SK-N-SH (cell line): ENCODE data around the gene TET2. TPM values are rescaled to one million over a fixed set of nuclear protein-coding genes. Genes with fewer than 3 reads are reported as not detected.

ENCODE experiments used
- CTCF ChIA-PET: fragments of 300-600, 350-600 bp; formaldehyde crosslinking; extraction: SDS; loops from one replicate; lab custom pipeline; 2021; lab: Yijun Ruan, JAX
- POLR2A ChIA-PET: fragments of 350-600 bp; sonication (Branson Sonifier 250); formaldehyde crosslinking; extraction: SDS; loops from one replicate; lab custom pipeline; 2020; ENCODE audit warnings: antibody characterized with exemption, inconsistent platforms; lab: Yijun Ruan, JAX
- DNase-seq: peaks from one replicate; pipeline ENCODE4 v3.0.0; 2012
- H2AFZ ChIP-seq: fragments of 200-600 bp; sonication (generic); 2 replicates; pipeline ENCODE4 v1.8.1; 2016; ENCODE audit warnings: antibody characterized with exemption, mild to moderate bottlenecking, low read depth
- H3F3A ChIP-seq: fragments of 200-600 bp; sonication (generic); replicated peaks from 2 replicates; pipeline ENCODE3; 2016; ENCODE audit warnings: antibody characterized with exemption, mild to moderate bottlenecking; ENCODE audit not compliant: insufficient read depth
- H3K27ac ChIP-seq, 2 experiments: fragments of 200-500 bp in 1 of 2; fragments of 200-600 bp in 1 of 2; sonication (Bioruptor generic) in 1 of 2; sonication (generic), shearing (Covaris generic) in 1 of 2; 2 replicates each; pipeline versions ENCODE4 v1.5.1 to v1.6.1; 2014 to 2016; ENCODE audit warnings: low read depth in 2 of 2, inconsistent platforms in 1 of 2, low read length in 1 of 2, mild to moderate bottlenecking in 1 of 2, mixed read lengths in 1 of 2
- H3K27me3 ChIP-seq: fragments of 200-600 bp; sonication (generic), shearing (Covaris generic); 2 replicates; pipeline ENCODE4 v1.6.1; 2016; ENCODE audit warnings: mixed run types; ENCODE audit not compliant: insufficient read depth
- H3K36me3 ChIP-seq, 2 experiments: fragments of 200-500 bp in 1 of 2; fragments of 200-600 bp in 1 of 2; sonication (Bioruptor generic) in 1 of 2; sonication (generic) in 1 of 2; replicated peaks in 1 of 2; 2 replicates each; pipeline versions ENCODE3 to v1.5.1; 2014 to 2016; ENCODE audit warnings: low read length in 1 of 2, mild to moderate bottlenecking in 1 of 2; ENCODE audit not compliant: insufficient read depth in 2 of 2, control insufficient read depth in 1 of 2
- H3K4me1 ChIP-seq, 2 experiments: fragments of 200-500 bp in 1 of 2; fragments of 200-600 bp in 1 of 2; sonication (Bioruptor generic) in 1 of 2; sonication (generic), shearing (Covaris generic) in 1 of 2; 2 replicates each; pipeline versions ENCODE4 v1.5.1 to v1.6.1; 2014 to 2016; ENCODE audit warnings: low read depth in 1 of 2, low read length in 1 of 2, mixed run types in 1 of 2; ENCODE audit not compliant: insufficient read depth in 2 of 2, control insufficient read depth in 1 of 2
- H3K4me2 ChIP-seq: fragments of 200-600 bp; sonication (generic), shearing (Covaris generic); 2 replicates; pipeline ENCODE4 v1.6.1; 2017; ENCODE audit warnings: mixed run types
- H3K4me3 ChIP-seq, 2 experiments: fragments of 200-500 bp in 1 of 2; fragments of 200-600 bp in 1 of 2; sonication (Bioruptor generic) in 1 of 2; sonication (generic), shearing (Covaris generic) in 1 of 2; 2 replicates each; pipeline versions ENCODE4 v1.5.1 to v1.8.1; 2014 to 2016; ENCODE audit warnings: low read depth in 2 of 2, inconsistent platforms in 1 of 2, low read length in 1 of 2, mild to moderate bottlenecking in 1 of 2, mixed read lengths in 1 of 2, moderate library complexity in 1 of 2
- H3K79me2 ChIP-seq: fragments of 200-600 bp; sonication (generic); 2 replicates; pipeline ENCODE4 v1.8.1; 2017; ENCODE audit warnings: mild to moderate bottlenecking; ENCODE audit not compliant: insufficient read depth
- H3K9ac ChIP-seq: fragments of 200-600 bp; sonication (generic); 2 replicates; pipeline ENCODE4 v1.6.1; 2017; ENCODE audit warnings: mixed run types
- H3K9me2 ChIP-seq: fragments of 200-600 bp; sonication (generic); 2 replicates; pipeline ENCODE4 v1.6.1; 2017; ENCODE audit warnings: mixed run types
- H3K9me3 ChIP-seq: fragments of 200-600 bp; sonication (generic); 2 replicates; pipeline ENCODE4 v1.6.1; 2017; ENCODE audit warnings: mixed run types, mild to moderate bottlenecking, moderate library complexity
- H4K20me1 ChIP-seq: fragments of 200-600 bp; sonication (generic); 2 replicates; pipeline ENCODE4 v1.6.1; 2017; ENCODE audit warnings: mild to moderate bottlenecking, mixed run types; ENCODE audit not compliant: insufficient read depth
- CHD2 ChIP-seq: fragments of 150-350 bp; IDR thresholded peaks from 2 replicates; pipeline ENCODE4 v1.6.1; 2018; ENCODE audit warnings: low read length; ENCODE audit not compliant: partially characterized antibody
- EP300 ChIP-seq, 2 experiments: IDR thresholded peaks; 2 replicates each; pipeline versions ENCODE4 v1.4.0 to v1.6.1; 2012; ENCODE audit warnings: borderline replicate concordance in 1 of 2, low read depth in 1 of 2, low read length in 1 of 2
- FOSL2 ChIP-seq: IDR thresholded peaks from 2 replicates; pipeline ENCODE4 v1.4.0; 2012; ENCODE audit warnings: low read depth, mild to moderate bottlenecking, moderate library complexity, borderline replicate concordance
- IRF3 ChIP-seq: fragments of 150-350 bp; IDR thresholded peaks from 2 replicates; pipeline ENCODE4 v1.6.1; 2016; ENCODE audit warnings: mild to moderate bottlenecking, low read depth, low read length
- JUND ChIP-seq: IDR thresholded peaks from 2 replicates; pipeline ENCODE4 v1.4.0; 2012
- MXI1 ChIP-seq: IDR thresholded peaks from 2 replicates; pipeline ENCODE4 v1.6.1; 2012; ENCODE audit warnings: mild to moderate bottlenecking, low read depth, low read length, improper control_type of control experiment
- NFIC ChIP-seq: IDR thresholded peaks from 2 replicates; pipeline ENCODE4 v1.4.0; 2012; ENCODE audit warnings: borderline replicate concordance
- POLR2AphosphoS5 ChIP-seq: IDR thresholded peaks from 2 replicates; pipeline ENCODE4 v1.6.1; 2012; ENCODE audit warnings: low read depth, low read length
- RAD21 ChIP-seq: IDR thresholded peaks from 2 replicates; pipeline ENCODE4 v1.6.1; 2012; ENCODE audit warnings: mild to moderate bottlenecking, low read length
- RCOR1 ChIP-seq: fragments of 150-350 bp; IDR thresholded peaks from 2 replicates; pipeline ENCODE4 v1.6.1; 2017; ENCODE audit warnings: antibody characterized with exemption, low read length
- REST ChIP-seq: IDR thresholded peaks from 2 replicates; pipeline ENCODE4 v1.6.1; 2012; ENCODE audit warnings: mild to moderate bottlenecking, low read depth, low read length, moderate library complexity
- SIN3A ChIP-seq: IDR thresholded peaks from 2 replicates; pipeline ENCODE4 v1.6.1; 2012; ENCODE audit warnings: low read depth, mild to moderate bottlenecking, low read length, moderate library complexity, borderline replicate concordance
- TCF12 ChIP-seq: IDR thresholded peaks from 2 replicates; pipeline ENCODE4 v1.4.0; 2012
- polyA plus RNA-seq, 3 experiments: library from polyadenylated mRNA; depleted of rRNA; stranded (reverse); fragments of >200 nt; gene quantifications; 2 replicates each; pipeline ENCODE4 v1.2.3, GENCODE V29; 2012
- TF ChIP-seq, protein P1 (sequence below): IDR thresholded peaks from 2 replicates; pipeline ENCODE4; 2012
- TF ChIP-seq, protein P2 (sequence below): IDR thresholded peaks from 2 replicates; pipeline ENCODE4 v1.4.0; 2012; ENCODE audit warnings: low read depth, borderline replicate concordance

The TET2 gene
- polyA plus RNA-seq, 1 of the 3 experiments (the other 2 are of a cell fraction) = 3.5 TPM

GRCh38 chr4:105327956-105328355 lies 181.3 kb downstream of the TET2 start:
- ChIA-PET CTCF (interaction anchor here (1.1 to 1.9 kb wide), 2 partner anchors 9 to 187 kb away, joined by 4 read pairs; no protein-coding TSS in a partner anchor), POLR2A (no interaction called here)
- no peaks in the 10 kb centered on the region; a peak in 1 of 4 replicates for H3K4me1 ChIP-seq
- no peaks in the 10 kb centered on the region for H3K9me2 ChIP-seq
- TF ChIP-seq, protein P1, sequence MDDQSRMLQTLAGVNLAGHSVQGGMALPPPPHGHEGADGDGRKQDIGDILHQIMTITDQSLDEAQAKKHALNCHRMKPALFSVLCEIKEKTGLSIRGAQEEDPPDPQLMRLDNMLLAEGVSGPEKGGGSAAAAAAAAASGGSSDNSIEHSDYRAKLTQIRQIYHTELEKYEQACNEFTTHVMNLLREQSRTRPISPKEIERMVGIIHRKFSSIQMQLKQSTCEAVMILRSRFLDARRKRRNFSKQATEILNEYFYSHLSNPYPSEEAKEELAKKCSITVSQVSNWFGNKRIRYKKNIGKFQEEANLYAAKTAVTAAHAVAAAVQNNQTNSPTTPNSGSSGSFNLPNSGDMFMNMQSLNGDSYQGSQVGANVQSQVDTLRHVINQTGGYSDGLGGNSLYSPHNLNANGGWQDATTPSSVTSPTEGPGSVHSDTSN = no peak
- TF ChIP-seq JUND = no peak
- TF ChIP-seq RCOR1 = no peak
- TF ChIP-seq MXI1 = no peak
- TF ChIP-seq NFIC = no peak
- TF ChIP-seq FOSL2 = no peak
- TF ChIP-seq, protein P2, sequence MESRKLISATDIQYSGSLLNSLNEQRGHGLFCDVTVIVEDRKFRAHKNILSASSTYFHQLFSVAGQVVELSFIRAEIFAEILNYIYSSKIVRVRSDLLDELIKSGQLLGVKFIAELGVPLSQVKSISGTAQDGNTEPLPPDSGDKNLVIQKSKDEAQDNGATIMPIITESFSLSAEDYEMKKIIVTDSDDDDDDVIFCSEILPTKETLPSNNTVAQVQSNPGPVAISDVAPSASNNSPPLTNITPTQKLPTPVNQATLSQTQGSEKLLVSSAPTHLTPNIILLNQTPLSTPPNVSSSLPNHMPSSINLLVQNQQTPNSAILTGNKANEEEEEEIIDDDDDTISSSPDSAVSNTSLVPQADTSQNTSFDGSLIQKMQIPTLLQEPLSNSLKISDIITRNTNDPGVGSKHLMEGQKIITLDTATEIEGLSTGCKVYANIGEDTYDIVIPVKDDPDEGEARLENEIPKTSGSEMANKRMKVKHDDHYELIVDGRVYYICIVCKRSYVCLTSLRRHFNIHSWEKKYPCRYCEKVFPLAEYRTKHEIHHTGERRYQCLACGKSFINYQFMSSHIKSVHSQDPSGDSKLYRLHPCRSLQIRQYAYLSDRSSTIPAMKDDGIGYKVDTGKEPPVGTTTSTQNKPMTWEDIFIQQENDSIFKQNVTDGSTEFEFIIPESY = no peak
- TF ChIP-seq CHD2 = no peak
- TF ChIP-seq RAD21 = no peak
- TF ChIP-seq EP300 (IDR thresholded peaks at IDR 0.05; ENCODE audit: borderline replicate concordance in 1 of 2, low read depth in 1 of 2, low read length in 1 of 2) = no peak
- TF ChIP-seq IRF3 = no peak
- TF ChIP-seq SIN3A = no peak
- TF ChIP-seq POLR2AphosphoS5 = no peak
- no peak for TF ChIP-seq REST
- no peak for TF ChIP-seq TCF12
- no peak overlapping the region for H2AFZ ChIP-seq
- no peaks in the 10 kb centered on the region for H4K20me1 ChIP-seq
- no peaks in the 10 kb centered on the region for H3K27me3 ChIP-seq
- H3K4me3 ChIP-seq = no peak overlapping the region
- H3K79me2 ChIP-seq = no peaks in the 10 kb centered on the region
- H3K9ac ChIP-seq = no peak overlapping the region
- no peaks in the 10 kb centered on the region for H3K9me3 ChIP-seq
- no peak overlapping the region for H3K4me2 ChIP-seq
- H3K27ac ChIP-seq = no peak overlapping the region
- DNase-seq = no peak
- H3F3A ChIP-seq = no peaks in the 10 kb centered on the region
- H3K36me3 ChIP-seq = no peaks in the 10 kb centered on the region
